NCI-H526 (cell line): ENCODE measurements around the gene THRB.

Experiments used
- DNase-seq, 2 experiments: peaks; one replicate each; lab custom pipeline; 2025; lab: John Stamatoyannopoulos, UW

The THRB gene

DNA sequence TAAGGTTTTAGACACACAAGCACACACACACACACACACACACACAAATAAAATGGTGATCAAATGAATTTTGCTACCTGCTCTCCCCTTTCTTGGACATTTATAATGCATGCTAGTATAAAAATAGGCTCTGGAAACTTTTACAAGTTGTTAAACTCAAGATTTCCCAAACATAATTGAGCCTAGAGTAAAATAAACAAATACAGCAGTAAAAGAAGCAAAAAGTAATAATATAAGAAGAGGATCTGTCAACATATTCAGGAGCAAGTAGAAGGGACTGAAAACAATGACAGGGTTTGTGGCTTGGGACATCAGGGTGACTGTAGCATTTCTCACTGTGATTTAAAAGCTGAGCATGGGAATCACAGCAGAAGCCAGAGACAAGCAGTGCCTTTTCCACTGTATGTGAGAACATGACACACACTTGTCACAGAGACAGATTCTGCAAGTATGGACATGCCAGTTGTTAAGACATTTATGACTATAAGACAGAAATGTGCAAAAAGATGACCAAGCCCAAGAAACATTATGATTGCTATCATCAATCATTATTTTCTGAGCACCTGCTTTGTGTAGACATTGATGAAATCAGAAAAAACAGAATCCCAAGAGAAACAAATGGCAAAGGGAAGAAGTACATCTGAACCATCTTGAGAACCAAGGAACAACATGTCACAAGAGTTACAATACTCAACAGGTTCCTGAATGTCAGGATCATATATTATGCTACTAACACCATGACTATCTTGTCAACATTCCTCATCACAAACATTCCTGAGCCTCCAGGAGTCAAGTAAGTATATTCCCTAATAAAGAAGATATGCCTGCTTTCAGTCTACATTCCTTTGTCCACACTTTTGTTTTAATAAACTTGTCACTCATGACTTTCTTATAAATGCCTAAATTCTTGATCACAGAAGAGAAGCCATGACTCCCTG lies 7.1 kb downstream of the THRB start:
- DNase-seq = no peak

DNA sequence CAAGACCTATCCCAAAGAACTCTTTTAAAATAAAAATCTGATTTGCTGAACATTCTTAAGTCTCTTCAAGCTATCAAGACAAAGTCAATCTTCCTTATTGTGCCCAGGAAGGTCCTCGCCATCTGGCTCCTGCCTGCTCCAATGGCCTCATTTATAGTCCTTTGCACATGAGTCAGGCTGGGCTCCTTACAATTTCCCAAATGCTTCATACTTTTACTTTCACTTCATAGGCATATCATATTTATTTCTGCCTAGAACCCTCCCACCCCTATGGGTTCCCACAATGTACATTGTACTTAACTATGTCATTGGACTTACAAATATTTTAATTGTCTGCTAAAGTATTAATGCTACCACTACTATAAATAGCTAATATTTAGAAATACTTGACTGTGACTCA lies 9.1 kb downstream of the THRB start:
- no peak for DNase-seq

DNA sequence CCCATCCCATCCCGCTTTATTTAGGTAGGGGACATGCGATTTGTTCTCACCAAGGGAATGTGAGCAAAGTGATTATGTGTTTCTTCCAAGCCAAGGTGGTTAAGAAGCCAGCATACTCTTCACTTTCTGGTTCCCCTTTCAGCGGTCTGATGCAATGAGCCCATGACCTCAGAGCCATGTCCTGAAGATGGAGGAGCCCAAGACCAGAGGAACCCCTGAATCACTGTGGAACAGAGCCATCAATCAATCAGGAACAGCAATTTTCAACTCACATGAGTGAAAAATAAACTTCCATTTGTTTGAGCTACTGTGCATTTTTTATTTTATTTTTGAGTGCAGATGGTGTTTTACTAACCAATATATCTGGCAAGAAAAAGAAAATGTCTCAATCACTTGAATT lies 10.8 kb downstream of the THRB start:
- DNase-seq = no peak

DNA sequence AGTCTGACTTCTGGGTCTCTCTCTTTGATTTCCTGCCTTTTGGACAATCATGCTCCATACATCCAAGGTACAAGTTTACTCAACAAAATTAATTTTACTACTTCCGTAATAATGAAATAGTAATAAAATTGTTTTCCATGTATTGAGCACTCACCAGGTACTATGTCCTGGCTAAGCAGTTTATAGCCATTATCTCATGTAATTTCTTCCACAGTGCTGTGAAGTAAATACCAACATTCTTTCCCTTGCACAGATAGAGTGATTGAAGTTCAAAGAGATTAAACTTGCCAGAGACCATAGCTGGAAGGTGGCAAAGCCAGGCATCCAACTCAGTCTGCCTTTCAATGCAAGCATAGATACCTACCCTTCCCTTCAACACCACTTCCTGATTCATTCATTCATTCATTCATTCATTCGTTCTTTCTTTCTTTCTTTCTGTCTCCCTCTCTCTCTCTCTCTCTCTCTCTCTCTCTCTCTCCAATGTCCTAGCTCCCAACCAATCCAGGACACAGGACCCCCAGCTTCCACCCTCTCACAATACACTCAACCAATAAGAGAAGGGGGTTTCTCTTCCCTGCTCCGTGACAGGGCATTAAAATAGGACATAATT lies 12.4 kb downstream of the THRB start:
- no peak for DNase-seq

DNA sequence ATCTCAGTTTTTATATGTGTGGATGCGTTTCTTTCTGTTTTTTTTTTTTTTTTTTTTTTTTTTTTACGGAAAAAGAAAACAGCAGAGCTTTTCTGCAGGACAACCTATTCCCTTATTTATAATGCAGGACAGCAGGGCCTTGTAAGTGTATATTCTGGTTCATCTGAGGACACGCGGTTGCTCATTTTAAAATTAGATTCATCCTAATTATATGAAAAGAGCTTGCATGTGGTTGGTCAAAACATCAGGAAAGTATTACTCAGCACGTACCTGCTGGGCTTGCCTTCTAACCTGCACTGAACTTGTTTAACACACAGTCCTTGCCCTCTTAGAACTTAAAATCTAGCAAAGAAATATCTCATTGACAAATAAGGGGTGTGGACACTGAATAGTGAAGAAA lies 13.5 kb downstream of the THRB start:
- no peak for DNase-seq

DNA sequence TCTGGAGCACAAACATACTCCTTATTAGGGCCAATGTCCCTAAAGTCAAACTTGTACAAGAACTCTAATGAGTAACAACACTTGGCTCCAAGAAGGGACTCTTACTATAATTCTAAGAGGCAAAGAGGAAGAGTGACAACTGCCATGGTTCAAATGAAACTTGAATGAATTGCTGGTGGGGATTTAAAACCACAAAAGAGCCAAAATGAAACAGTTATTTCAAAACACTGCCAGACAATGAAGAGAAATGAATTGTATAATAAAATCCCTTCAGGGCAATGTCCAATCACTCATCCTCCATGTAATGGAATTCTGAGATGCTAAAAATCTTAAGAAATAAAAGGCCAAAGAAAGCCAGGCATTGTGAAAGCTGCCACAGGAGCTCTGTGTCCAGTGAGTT lies 14.2 kb downstream of the THRB start:
- DNase-seq = no peak

DNA sequence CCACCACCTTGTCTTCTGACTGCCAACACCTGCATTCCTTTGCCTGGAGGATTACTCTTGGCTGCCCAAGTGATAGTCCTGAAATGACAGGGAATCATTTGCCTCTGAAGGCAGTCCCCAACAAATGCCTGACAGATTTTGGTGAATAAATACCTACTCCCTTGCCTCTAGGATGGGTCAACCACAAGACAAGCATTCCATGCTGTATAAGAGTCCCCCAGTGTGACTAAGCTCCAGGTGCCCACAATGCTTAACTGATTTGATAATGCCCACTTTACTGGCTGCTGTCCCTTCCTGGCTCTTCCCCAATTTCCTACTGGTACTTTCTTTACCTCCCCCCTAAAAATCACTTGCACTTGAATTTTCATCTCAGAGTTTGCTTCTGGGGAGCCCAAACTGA lies 14.8 kb downstream of the THRB start:
- no peak for DNase-seq

DNA sequence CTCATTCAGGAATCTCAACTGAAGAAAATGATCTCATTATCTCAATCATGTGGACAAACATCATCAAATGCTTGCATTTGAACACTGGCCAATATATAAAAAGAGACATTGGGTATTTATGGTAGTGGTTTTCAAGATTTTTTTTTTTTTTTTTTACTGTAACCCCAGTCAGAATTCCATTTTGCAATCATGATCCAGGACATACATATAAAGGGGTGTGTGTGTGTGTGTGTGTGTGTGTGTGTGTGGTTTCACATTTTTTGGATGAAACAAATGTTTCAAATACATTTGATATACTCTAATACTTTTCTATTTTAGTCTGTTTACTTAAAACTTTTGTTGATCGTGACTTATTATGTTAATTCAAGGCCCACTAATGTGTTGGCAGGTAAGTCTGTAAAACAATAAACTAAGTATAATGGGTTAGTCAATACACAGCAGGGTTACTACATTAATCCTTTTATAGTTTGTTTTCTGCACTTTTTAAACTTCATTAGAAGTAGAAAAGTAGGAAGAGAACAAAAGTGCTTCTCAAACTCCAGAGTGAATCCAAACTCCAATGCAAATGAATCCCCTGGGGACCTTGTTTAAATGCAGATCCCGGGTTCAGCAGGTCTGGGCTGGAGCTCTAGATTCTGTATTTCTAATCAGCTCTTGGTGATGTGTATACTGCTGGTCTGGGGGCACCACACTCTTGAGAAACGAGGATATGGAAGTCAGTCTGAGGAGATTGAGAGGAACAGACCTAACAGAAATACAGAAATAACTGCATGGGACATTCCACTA lies 17.6 kb downstream of the THRB start:
- no peak for DNase-seq

DNA sequence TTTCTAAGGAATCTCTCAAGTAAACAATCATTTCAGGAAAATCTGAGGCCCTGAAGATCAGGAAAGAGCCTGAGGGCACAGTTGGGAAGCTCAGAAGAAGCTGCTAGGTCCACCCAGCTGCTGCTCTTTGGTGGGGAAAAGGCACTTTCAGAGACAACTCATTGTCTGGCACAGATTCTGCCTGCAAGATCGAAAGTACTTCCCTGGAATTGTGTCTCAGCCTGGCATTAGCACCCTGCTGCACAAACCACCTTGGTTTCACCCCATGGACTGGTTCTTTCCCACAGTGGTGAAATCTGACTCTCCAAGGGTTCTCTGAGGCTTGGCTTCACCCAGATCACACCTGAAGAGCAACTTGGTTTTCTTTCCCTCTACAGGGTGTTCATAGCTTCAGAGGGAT lies 18.7 kb downstream of the THRB start:
- DNase-seq = no peak

DNA sequence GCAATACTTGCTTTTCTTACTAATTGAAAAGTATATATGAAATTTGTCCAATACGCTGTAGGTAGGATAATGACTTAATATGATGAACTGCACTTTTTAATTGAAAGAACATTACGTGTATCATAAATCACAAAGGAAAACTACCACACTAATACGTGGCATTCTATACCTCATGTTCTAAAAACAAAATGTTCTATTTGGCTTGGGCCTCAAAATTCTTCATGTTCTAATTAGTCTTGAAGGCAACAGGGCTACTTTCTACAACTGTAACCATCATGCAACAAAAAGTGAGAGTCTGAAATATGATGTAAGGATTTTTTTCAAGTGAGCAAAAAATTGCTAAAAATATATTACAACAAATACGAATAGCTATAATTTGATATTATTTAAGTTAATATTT lies 19.8 kb downstream of the THRB start:
- DNase-seq = no peak

DNA sequence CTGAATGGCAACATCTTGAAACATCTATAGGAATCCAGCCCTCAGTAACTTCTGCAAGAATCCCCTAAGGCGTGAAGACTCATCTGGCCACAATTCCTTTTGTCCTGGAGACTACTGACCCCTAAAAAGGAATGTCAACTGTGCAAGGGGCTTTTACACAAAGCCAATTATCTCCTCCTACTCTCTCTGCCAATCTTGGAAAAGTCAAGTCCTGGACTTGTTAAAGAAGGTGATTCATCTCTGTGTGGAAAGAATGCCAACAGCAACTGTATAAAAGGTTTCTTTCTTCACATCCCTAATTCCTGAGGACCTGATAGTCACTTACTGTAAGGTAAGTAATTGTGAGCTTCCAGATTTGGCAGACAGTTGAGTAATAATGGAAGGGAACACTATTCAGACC lies 22.3 kb downstream of the THRB start:
- no peak for DNase-seq

DNA sequence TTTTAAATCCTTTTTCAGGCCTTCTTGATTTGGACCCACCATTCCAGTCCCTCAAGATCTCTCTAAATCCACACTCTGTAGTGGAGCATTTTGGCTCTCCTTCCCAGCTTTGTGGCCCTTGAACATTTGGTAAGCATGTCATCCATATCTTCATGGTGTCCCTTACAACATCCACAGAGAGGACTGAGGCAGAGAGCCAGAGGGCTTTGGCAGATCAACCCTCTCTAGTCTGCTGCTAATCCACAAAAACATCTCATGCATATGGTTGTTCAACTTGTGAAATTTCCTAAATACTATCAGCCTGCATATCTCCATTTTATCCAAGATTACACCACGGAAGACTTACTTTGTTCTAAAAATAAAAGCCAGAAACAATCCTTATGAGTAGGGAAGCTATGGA lies 23.2 kb downstream of the THRB start:
- DNase-seq = no peak

DNA sequence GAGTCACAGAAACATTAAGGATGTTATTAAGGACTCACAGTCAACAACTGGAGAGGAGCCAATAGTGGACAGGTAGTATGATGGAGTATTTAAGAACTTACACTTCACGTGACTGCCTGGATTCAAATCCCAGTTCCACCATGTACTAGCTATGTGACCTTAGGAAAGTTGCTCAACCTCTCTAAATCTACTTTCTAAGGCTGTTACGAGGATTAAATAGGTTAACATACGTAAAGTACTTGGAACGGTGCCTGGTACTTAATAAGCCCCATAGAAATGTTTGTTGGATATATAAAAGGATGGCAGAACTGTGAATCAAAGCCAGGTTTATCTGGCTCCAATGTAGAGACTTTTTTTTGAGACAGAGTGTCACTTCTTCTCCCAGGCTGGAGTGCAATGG lies 24.4 kb downstream of the THRB start:
- no peak for DNase-seq

DNA sequence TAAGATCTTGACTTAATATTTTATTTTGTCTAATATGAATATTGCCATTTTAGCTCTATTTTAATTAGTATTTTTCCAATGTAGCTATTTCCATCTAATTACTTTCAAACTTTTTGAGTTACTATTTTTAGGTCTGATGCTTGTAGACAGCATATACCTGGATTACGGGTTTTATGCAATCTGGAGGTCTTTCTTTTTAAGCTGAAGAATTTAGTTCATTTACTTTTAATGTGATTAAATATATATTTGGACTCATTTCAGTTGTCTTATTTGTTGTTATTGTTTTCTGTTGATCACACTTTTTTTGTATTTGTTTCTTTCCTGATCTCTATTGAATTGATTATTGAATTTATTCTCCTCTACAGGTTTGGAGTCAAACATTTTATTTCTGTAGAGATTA lies 30.3 kb downstream of the THRB start:
- no peak for DNase-seq

DNA sequence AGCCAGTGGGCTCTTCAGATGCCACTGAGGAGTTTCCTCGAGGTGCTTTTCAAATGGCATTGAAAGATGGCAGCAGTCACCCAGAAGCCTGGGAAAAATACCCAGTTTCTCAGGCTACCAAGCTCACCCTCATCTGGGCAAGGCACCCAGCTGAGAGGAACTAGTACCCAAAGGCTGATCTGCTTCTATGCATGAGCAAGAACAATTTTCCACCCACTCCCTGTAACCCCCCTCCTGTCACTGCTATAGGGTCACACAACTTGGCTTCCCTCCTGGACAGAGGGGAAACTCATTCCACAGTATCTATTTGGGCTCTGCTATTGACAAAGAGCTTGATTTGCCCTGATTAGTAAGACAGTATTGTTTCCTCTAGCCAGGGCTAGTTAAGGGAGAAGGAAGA lies 31.9 kb downstream of the THRB start:
- no peak for DNase-seq

DNA sequence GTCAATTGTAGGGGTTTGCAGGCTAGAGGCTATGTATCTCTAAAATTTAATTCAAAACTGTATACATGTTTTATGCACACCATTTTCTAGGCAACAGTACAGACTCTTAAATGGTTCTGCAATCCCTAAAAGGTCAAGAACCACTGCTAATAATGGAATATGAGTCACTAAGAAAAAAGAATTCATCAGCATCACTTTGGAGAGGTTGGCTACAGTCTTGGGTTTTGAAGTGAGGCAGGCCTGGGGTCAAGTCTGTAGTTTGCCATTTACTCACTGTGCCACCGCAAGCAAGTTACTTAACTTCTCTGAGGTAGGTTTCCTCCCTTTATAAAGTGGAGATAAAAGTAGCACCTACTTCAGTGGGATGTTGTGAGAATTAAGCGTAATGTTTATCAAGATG lies 33.7 kb downstream of the THRB start:
- no peak for DNase-seq

DNA sequence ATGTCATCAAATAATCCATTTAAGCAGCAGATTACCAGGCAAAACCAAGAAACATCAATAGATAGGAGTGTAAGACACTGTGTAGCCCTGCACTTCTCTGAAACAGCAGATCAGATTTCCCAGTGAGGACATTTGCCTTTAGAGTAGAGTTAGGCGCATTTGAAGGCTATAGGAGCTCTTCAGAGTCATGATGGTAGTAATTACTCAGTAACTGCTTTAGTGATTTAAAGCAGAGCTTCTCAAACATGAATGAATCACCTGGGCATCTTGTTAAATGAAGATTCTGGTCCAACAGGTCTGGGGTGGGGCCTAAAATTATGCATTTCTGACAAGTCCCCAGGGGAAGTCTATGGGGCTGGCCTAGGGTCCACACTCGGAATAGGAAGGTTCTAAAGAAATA lies 36.9 kb downstream of the THRB start:
- DNase-seq = no peak

DNA sequence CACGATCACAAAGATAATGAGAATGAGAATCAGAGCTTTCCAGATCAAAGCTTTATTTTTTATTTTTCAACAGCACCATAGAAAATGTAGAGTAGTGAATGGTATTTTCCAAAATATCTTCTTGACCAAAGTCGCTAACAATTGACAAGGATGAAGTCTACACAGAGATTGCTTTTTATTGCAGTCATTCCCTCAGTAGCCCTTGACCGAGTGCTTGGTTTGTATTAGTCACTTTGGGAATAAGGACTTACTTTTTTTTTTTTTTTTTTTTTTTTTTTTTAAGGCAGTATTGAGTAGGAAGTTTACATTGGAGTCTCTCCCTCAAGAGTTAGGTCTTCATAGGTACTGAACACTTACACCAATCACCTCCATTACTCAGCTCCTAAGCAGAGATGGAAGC lies 39.8 kb downstream of the THRB start:
- no peak for DNase-seq

DNA sequence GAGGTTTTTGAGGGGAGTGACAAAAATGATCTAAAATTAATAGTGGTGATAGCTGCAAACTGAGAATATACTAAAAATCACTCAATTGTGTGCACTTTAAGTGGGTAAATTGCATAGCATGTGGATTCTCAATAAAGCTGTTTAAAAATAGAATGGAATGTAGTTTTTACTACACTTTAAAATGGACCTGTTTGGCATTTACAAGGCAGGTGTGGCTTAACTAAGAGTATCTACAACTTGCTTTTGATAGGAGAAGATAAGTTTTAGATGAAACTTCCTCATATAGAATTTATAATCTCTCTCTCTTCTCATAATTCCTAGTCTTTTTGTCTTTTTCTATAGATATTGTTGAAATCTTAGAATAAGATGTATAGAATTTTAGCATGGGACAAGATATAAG lies 40.3 kb downstream of the THRB start:
- DNase-seq = no peak

DNA sequence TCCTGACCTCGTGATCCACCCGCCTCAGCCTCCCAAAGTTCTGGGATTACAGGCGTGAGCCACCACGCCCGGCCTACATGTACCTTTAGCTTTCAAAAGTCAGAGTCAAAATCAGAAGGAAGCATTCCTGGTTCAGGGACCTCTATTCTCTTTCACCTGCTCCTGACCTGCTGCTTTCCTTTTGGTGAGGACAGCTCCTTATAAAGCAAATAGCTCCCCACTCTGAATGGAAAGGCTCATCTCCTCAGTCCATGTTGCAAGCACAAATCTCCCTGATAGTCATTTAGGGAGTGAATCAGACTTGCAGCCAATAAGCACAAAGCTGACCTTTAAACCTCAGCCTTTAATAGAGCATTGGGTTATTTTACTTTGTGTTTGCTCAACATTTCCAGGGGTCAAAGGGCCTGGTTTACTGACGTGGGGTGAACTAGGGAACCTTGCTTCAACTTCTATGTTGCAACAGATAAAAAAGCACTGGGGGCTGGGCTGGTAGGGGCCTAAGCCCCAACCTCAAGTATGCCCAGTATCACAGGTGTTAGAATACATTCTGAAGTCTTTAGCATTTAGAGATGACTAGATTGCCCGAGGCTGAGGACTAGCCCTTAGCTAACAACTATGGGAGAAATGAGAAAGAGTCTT lies 43.1 kb downstream of the THRB start:
- DNase-seq = no peak

DNA sequence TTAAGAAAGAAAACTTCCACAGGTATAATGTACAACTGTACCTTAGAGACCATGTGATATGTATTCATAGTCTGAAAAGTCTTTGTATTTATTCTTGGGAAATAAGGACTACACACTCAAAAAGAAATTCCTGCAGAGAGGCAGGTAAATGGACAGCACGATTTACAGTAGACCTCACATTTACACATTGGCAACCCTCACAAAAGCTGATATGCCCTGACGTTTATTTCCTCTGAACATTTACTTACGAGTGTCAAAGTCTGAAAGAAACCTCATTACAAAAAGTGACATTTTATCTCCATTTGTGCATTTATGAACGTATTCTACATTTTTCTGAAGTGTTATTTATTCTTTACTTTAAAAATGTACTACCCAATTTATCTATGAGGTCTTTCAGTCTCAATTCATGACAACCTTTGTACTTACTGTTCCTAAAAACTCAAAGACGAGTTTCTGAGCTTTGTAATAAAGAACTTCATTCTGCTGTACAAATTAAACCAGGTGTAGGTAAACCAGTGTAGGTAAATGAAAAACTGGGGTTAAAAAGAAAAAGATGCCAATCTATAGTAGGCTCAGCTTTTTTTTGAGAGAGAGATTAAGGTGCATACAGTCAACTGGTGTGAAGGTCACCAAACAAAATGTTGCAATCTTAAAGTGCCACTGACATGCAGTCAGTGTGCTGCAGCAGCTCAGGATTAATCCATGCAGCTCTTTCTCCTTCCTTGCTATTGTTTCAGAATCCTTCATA lies 44.3 kb downstream of the THRB start:
- no peak for DNase-seq

DNA sequence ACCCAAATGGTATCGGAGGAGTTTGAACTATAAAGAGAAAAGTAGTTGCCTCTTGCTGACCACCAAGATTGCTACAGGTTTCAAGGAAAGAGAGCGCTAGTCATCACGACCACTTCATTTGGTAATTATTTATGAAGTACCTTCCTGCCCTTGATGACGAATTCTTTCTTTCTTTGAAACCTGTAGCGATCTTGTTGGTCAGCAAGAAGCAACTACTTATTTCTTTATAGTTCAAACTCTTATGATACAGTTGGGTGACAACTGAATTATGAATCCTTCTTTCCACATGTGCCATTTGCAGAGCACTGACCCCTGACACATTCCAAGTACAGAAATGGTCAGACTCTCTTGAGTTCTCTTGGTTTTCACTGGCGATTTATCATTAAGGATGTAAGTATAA lies 46.8 kb downstream of the THRB start:
- DNase-seq = no peak
